Pancreas (tissue), 10 donors: ENCODE measurements around the gene B4GALNT4. TPM values are rescaled to one million over a fixed set of nuclear protein-coding genes. Genes with fewer than 3 reads are reported as not detected.

Source experiments
- ATAC-seq, 4 donors: fragments of 200-7000 bp; cut with Tn5 transposase; one replicate each; pipeline versions ENCODE4 v1.8.0 to v1.9.1; 2020; ENCODE audit warnings: mild to moderate bottlenecking in 4 of 4, moderate library complexity in 4 of 4
- DNase-seq, 6 donors: peaks; one replicate each; pipeline ENCODE4 v3.0.0-alpha.2; 2020
- FAIRE-seq: peaks from 2 replicates; lab custom pipeline; 2012; peaks lifted over from hg19 to GRCh38; lab: Jason Lieb, UNC
- H3K27ac ChIP-seq, 4 donors: fragments of 200-600 bp; sonication (generic); 1 replicate in 3 of 4; 2 replicates in 1 of 4; pipeline versions ENCODE4 v1.5.0 to v1.8.0; 2020
- H3K27me3 ChIP-seq, 4 donors: fragments of 200-600 bp; one replicate each; pipeline ENCODE4 v1.8.0; 2021
- H3K36me3 ChIP-seq, 3 donors: fragments of 200-600 bp; sonication (generic) in 1 of 3; one replicate each; pipeline versions ENCODE4 v1.5.0 to v1.8.0; 2020 to 2021
- H3K4me1 ChIP-seq, 3 donors: fragments of 200-600 bp; one replicate each; pipeline ENCODE4 v1.8.0; 2021
- H3K4me3 ChIP-seq, 4 donors: fragments of 200-600 bp; sonication (generic) in 2 of 4; one replicate each; pipeline versions ENCODE4 v1.5.0 to v1.8.0; 2020 to 2021
- H3K9me3 ChIP-seq, 4 donors: fragments of 200-600 bp; one replicate each; pipeline ENCODE4 v1.8.0; 2021
- CTCF ChIP-seq, 4 donors: fragments of 200-600 bp; sonication (generic) in 3 of 4; IDR thresholded peaks; one replicate each; pipeline versions ENCODE4 v1.5.0 to v1.8.0; 2021; ENCODE audit warnings: antibody characterized with exemption in 4 of 4
- WGBS, 2 donors: extraction: QIAGEN DNeasy Blood & Tissue Kit; methylation state at CpG; one replicate each; pipeline ENCODE4 v1.1.7; 2013; 5-methylcytosine and 5-hydroxymethylcytosine counted together
- intact Hi-C, 3 donors: fragments of 100-400 bp; cut with DNase I; formaldehyde crosslinking; loops; one replicate each; pipeline versions ENCODE4 v1.11.1 to v1.14.2; 2022
- polyA plus RNA-seq, 2 donors: library from polyadenylated mRNA; stranded (reverse); fragments of 200-250 nt; gene quantifications; one replicate each; pipeline ENCODE4 v1.2.3, GENCODE V29; 2013
- total RNA-seq, 6 donors: library from RNA; stranded (reverse); fragmentation: NEBNext Ultra II Directional in 4 of 6; extraction: Animal tissue kit (Norgen Biotek cat#: 25700) in 4 of 6; gene quantifications; one replicate each; pipeline versions ENCODE4 v1.2.1 to v1.2.4, GENCODE V29; 2021 to 2023
- donor health status: healthy with polysubstance abuse.
- donor health status: DM: no; HTN: no; CAD: no; lungs with moderate emphysema.
- donor health status: DM: no; HTN: no; CAD: no.
- donor health status: control.
- donor health status: control.
- donor health status: Bipolar disorder and iron deficiency.
- donor health status: DM: yes; HTN: yes; CAD: no.
- donor health status: DM: no; HTN: no; CAD: no.
- donor health status: DM: no; HTN: no; CAD: no.
- donor health status: DM: yes; HTN: yes; CAD: no.

B4GALNT4 gene
- total and polyA plus RNA-seq, 8 donors, result 0.95 to 25.9 (median 2.0) TPM

GRCh38 chr11:380996-381395 is 11.7 kb downstream of the B4GALNT4 start:
- no peak overlapping the region for H3K27ac ChIP-seq
- FAIRE-seq (no peak), ATAC-seq (no peak), DNase-seq (peak in 2 of 6 donors; percentile 8 to 57)
- intact Hi-C loops, result no loop called here
- no peaks in the 10 kb centered on the region for H3K9me3 ChIP-seq
- no peaks in the 10 kb centered on the region for H3K36me3 ChIP-seq
- no peaks in the 10 kb centered on the region for H3K4me1 ChIP-seq
- no peaks in the 10 kb centered on the region for H3K27me3 ChIP-seq
- WGBS, 2 donors, result 76 to 86% methylated on average over 14 of the region's 14 CpGs
- no peak overlapping the region for H3K4me3 ChIP-seq
- no peak for TF ChIP-seq CTCF (IDR thresholded peaks at IDR 0.05)

GRCh38 chr11:381501-382072 is 12.3 kb downstream of the B4GALNT4 start:
- Histone ChIP-seq H3K9me3 (no peaks in the 10 kb centered on the region), H3K27ac (no peak overlapping the region), H3K27me3 (no peaks in the 10 kb centered on the region), H3K4me1 (no peaks in the 10 kb centered on the region), H3K36me3 (no peaks in the 10 kb centered on the region), H3K4me3 (no peak overlapping the region)
- WGBS, 2 donors, result 67 to 85% methylated on average over 27 to 31 of the region's 35 CpGs
- peak in 3 of 6 donors; percentile 22 to 76 (median 54) for DNase-seq
- intact Hi-C loops, result no loop called here
- ATAC-seq, result no peak
- FAIRE-seq, result no peak
- TF ChIP-seq CTCF (IDR thresholded peaks at IDR 0.05), result no peak

GRCh38 chr11:382081-382629 is 12.9 kb downstream of the B4GALNT4 start:
- Histone ChIP-seq H3K36me3 (no peaks in the 10 kb centered on the region), H3K27ac (no peak overlapping the region), H3K9me3 (no peaks in the 10 kb centered on the region), H3K27me3 (no peaks in the 10 kb centered on the region), H3K4me3 (no peak overlapping the region), H3K4me1 (no peaks in the 10 kb centered on the region)
- WGBS, 2 donors, result 65 to 82% methylated on average over 11 of the region's 11 CpGs
- intact Hi-C loops, result no loop called here
- FAIRE-seq, result no peak
- no peak for TF ChIP-seq CTCF (IDR thresholded peaks at IDR 0.05)
- ATAC-seq, result no peak
- peak in 3 of 6 donors; percentile 3 to 42 (median 39) for DNase-seq

GRCh38 chr11:383431-383830 is 14.1 kb downstream of the B4GALNT4 start:
- intact Hi-C loops, result no loop called here
- 82 to 85% methylated on average over 14 of the region's 14 CpGs for WGBS, 2 donors
- Histone ChIP-seq H3K4me3 (no peak overlapping the region), H3K27me3 (no peaks in the 10 kb centered on the region), H3K4me1 (no peaks in the 10 kb centered on the region), H3K27ac (no peak overlapping the region), H3K9me3 (no peaks in the 10 kb centered on the region), H3K36me3 (no peaks in the 10 kb centered on the region)
- ATAC-seq (no peak), FAIRE-seq (no peak), DNase-seq (peak in 1 of 6 donors; percentile 67)
- TF ChIP-seq CTCF (IDR thresholded peaks at IDR 0.05), result no peak

- 85 to 90% methylated on average over 16 of the region's 16 CpGs for WGBS, 2 donors
- FAIRE-seq, result no peak
- ATAC-seq, result no peak
Measured at GRCh38 chr11:384511-384910, 15.2 kb downstream of the B4GALNT4 start.

More at GRCh38 chr11:384511-384910, 15.2 kb downstream of the B4GALNT4 start:
- Histone ChIP-seq H3K4me3 (no peak overlapping the region), H3K4me1 (no peaks in the 10 kb centered on the region), H3K36me3 (no peaks in the 10 kb centered on the region), H3K27ac (no peak overlapping the region), H3K9me3 (no peaks in the 10 kb centered on the region), H3K27me3 (no peaks in the 10 kb centered on the region)
- DNase-seq, result peak in 1 of 6 donors; percentile 75
- no peak for TF ChIP-seq CTCF (IDR thresholded peaks at IDR 0.05)
- intact Hi-C loops, result no loop called here
